GM10266 (cell line): Measurements from ENCODE around the gene ZNF334.

ENCODE experiments used
- DNase-seq: peaks from one replicate; pipeline ENCODE4 v3.0.0; 2012; ENCODE audit errors: extremely low spot score
- CTCF ChIP-seq: IDR thresholded peaks from 2 replicates; pipeline ENCODE4 v1.5.1; 2012; ENCODE audit warnings: mild to moderate bottlenecking, low read depth; ENCODE audit not compliant: control insufficient read depth, insufficient read depth; ENCODE audit errors: missing control alignments

ZNF334 gene

GRCh38 chr20:46550461-46550860 is 37.1 kb upstream of the ZNF334 start, which contains the start of gene OCSTAMP:
Gene OCSTAMP, minus strand, starts transcription at chr20:46550654. Its CDS starts 94 bp downstream, at chr20:46550560.
- no peak for DNase-seq
- TF ChIP-seq CTCF, result no peak

GRCh38 chr20:46549188-46549972 is 36.0 kb upstream of the ZNF334 start:
- peak; percentile 20 for TF ChIP-seq CTCF

DNA sequence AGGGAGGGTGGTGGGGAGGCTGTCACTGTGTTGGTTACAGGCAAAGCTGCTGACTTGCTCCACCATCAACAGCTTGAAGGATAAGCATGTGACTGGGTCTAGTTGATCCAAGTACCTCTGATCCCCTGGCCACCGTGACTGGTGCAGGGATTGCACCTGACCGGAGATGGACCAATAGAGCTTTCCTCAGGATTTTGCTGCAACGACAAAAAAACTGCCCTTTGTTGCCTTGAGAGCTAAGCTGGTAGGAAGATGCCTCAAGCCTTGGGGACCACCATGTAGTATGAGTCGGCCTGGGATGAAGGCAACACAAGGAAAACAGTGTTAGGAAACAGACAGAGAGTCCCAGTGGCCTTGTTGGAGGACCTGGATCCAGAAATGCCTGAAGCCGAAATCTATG is 35.3 kb upstream of the ZNF334 start:
- no peak for DNase-seq
- no peak for TF ChIP-seq CTCF

More at GRCh38 chr20:46549188-46549972, 36.0 kb upstream of the ZNF334 start:
- no peak for DNase-seq

DNA sequence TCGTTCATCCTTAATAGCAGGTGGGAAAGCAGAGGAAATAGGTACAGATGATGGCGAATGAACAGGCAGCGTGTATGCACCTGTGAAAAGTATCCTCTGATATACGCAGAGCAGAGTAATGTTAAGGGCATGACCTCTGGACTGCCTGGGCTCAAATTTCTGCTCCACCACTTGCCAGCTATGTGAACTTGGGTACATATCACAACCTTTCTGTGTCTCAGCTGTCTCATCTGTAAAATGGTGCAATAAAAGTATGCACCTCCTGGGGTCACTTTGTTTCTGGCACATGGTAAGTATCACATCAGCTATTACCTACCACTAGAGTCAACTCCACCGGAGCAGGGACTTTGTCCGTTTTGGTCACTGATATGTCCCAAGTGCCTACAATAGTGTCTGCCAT is 34.6 kb upstream of the ZNF334 start:
- TF ChIP-seq CTCF, result no peak
- no peak for DNase-seq

- TF ChIP-seq CTCF, result no peak
- no peak for DNase-seq
These were observed 33.6 kb upstream of the ZNF334 start for GRCh38 chr20:46546936-46547335.

- no peak for TF ChIP-seq CTCF
- DNase-seq, result no peak
These were observed 32.9 kb upstream of the ZNF334 start for GRCh38 chr20:46546298-46546697.

GRCh38 chr20:46545827-46546138 is 32.4 kb upstream of the ZNF334 start:
- no peak for DNase-seq
- TF ChIP-seq CTCF, result no peak
